ENCODE data around the gene NPR2.

The NPR2 gene

GRCh38 chr9:35791297-35791921 lies at the start of gene NPR2:
TSS of gene NPR2 (plus strand) at chr9:35791591. CDS start at chr9:35792409, 818 bp downstream.
- in situ Hi-C loops (cut with HindIII; ENCODE audit: low sequenced_read_pairs) = no loop called here

GRCh38 chr9:35741740-35742139 lies 49.7 kb upstream of the NPR2 start:
- in situ Hi-C loops (cut with HindIII; ENCODE audit: low sequenced_read_pairs) = no loop called here

GRCh38 chr9:35743452-35743851 lies 47.9 kb upstream of the NPR2 start:
- in situ Hi-C loops (cut with HindIII; ENCODE audit: low sequenced_read_pairs) = no loop called here

GRCh38 chr9:35743880-35744518 lies 47.4 kb upstream of the NPR2 start:
- in situ Hi-C loops (cut with HindIII; ENCODE audit: low sequenced_read_pairs) = no loop called here

- in situ Hi-C loops (cut with HindIII; ENCODE audit: low sequenced_read_pairs) = no loop called here
Measured at GRCh38 chr9:35745569-35745968, 45.8 kb upstream of the NPR2 start.

GRCh38 chr9:35746583-35746982 lies 44.8 kb upstream of the NPR2 start:
- in situ Hi-C loops (cut with HindIII; ENCODE audit: low sequenced_read_pairs) = no loop called here

GRCh38 chr9:35748242-35748857 lies 43.0 kb upstream of the NPR2 start:
- in situ Hi-C loops (cut with HindIII; ENCODE audit: low sequenced_read_pairs) = no loop called here

GRCh38 chr9:35748858-35749514 lies 42.4 kb upstream of the NPR2 start, which contains the start of the genes GBA2 and RGP1:
TSS of gene GBA2 (minus strand) at chr9:35749228. CDS start at chr9:35748704, 524 bp downstream.
TSS of gene RGP1 (plus strand) at chr9:35749287. CDS start at chr9:35749756, 469 bp downstream.
- in situ Hi-C loops (cut with HindIII; ENCODE audit: low sequenced_read_pairs) = no loop called here

GRCh38 chr9:35749515-35750255 lies 41.7 kb upstream of the NPR2 start:
- in situ Hi-C loops (cut with HindIII; ENCODE audit: low sequenced_read_pairs) = no loop called here

- in situ Hi-C loops (cut with HindIII; ENCODE audit: low sequenced_read_pairs) = no loop called here
Measured at GRCh38 chr9:35750256-35750531, 41.2 kb upstream of the NPR2 start.

- in situ Hi-C loops (cut with HindIII; ENCODE audit: low sequenced_read_pairs) = no loop called here
Measured at GRCh38 chr9:35753466-35753865, 37.9 kb upstream of the NPR2 start.

- in situ Hi-C loops (cut with HindIII; ENCODE audit: low sequenced_read_pairs) = no loop called here
Measured at GRCh38 chr9:35754264-35754663, 37.1 kb upstream of the NPR2 start, which contains the start of gene MSMP. TSS of gene MSMP (minus strand) at chr9:35754276. CDS start at chr9:35754129, 147 bp downstream.

- in situ Hi-C loops (cut with HindIII; ENCODE audit: low sequenced_read_pairs) = no loop called here
Measured at GRCh38 chr9:35755071-35755470, 36.3 kb upstream of the NPR2 start.

- in situ Hi-C loops (cut with HindIII; ENCODE audit: low sequenced_read_pairs) = no loop called here
Measured at GRCh38 chr9:35756275-35757225, 34.8 kb upstream of the NPR2 start.

GRCh38 chr9:35757226-35757891 lies 34.0 kb upstream of the NPR2 start:
- in situ Hi-C loops (cut with HindIII; ENCODE audit: low sequenced_read_pairs) = no loop called here

GRCh38 chr9:35757892-35758275 lies 33.5 kb upstream of the NPR2 start:
- in situ Hi-C loops (cut with HindIII; ENCODE audit: low sequenced_read_pairs) = no loop called here

- in situ Hi-C loops (cut with HindIII; ENCODE audit: low sequenced_read_pairs) = no loop called here
Measured at GRCh38 chr9:35758475-35759050, 32.8 kb upstream of the NPR2 start.

GRCh38 chr9:35759795-35760194 lies 31.6 kb upstream of the NPR2 start:
- in situ Hi-C loops (cut with HindIII; ENCODE audit: low sequenced_read_pairs) = no loop called here

- in situ Hi-C loops (cut with HindIII; ENCODE audit: low sequenced_read_pairs) = no loop called here
Measured at GRCh38 chr9:35760651-35761050, 30.7 kb upstream of the NPR2 start.

Measured in DLD1 (cell line).